Loucy (cell line): ENCODE results near the gene HDLBP.
"Not testable (repeated sequence)": the region's sequence is repeated elsewhere in the genome, so short reads cannot be mapped to it uniquely, and the experiment has no call there.

Source experiments
- H2AFZ ChIP-seq: fragments of 200-600 bp; sonication (generic); 2 replicates; pipeline ENCODE4 v1.6.0; 2016; ENCODE audit warnings: antibody characterized with exemption, mild to moderate bottlenecking, low read length, moderate library complexity
- H3F3A ChIP-seq: fragments of 200-600 bp; 2 replicates; pipeline ENCODE4 v1.6.0; 2016; ENCODE audit warnings: antibody characterized with exemption, low read depth, mild to moderate bottlenecking
- H3K27me3 ChIP-seq: fragments of 200-600 bp; sonication (generic); 2 replicates; pipeline ENCODE4 v1.6.1; 2014; ENCODE audit warnings: low read length, mild to moderate bottlenecking; ENCODE audit not compliant: insufficient read depth, poor library complexity, severe bottlenecking
- H3K36me3 ChIP-seq: fragments of 200-600 bp; sonication (generic); 2 replicates; pipeline ENCODE4 v1.6.1; 2016; ENCODE audit warnings: low read length; ENCODE audit not compliant: insufficient read depth
- H3K4me1 ChIP-seq: fragments of 200-600 bp; sonication (generic); 2 replicates; pipeline ENCODE4 v1.5.1; 2014; ENCODE audit warnings: low read length, mild to moderate bottlenecking; ENCODE audit not compliant: insufficient read depth, poor library complexity, severe bottlenecking
- H3K4me2 ChIP-seq: fragments of 200-600 bp; sonication (generic); 2 replicates; pipeline ENCODE4 v1.6.0; 2014; ENCODE audit warnings: antibody characterized with exemption, low read length, low read depth, mild to moderate bottlenecking; ENCODE audit not compliant: poor library complexity, severe bottlenecking
- H3K4me3 ChIP-seq: fragments of 200-600 bp; sonication (generic); 2 replicates; pipeline ENCODE4 v1.5.1; 2014; ENCODE audit warnings: low read length, mild to moderate bottlenecking, mixed read lengths; ENCODE audit not compliant: poor library complexity, severe bottlenecking
- H3K79me2 ChIP-seq: fragments of 200-600 bp; sonication (generic); 2 replicates; pipeline ENCODE4 v1.6.1; 2014; ENCODE audit warnings: low read length; ENCODE audit not compliant: insufficient read depth
- H3K9ac ChIP-seq: fragments of 200-600 bp; sonication (generic); 2 replicates; pipeline ENCODE4 v1.6.0; 2014; ENCODE audit warnings: mild to moderate bottlenecking, low read depth, low read length, moderate library complexity; ENCODE audit not compliant: poor library complexity, severe bottlenecking
- H3K9me2 ChIP-seq: fragments of 200-600 bp; sonication (generic); replicated peaks from 2 replicates; pipeline ENCODE4 v1.6.1; 2016; ENCODE audit warnings: low read depth, low read length, mixed read lengths
- H3K9me3 ChIP-seq: fragments of 200-600 bp; sonication (generic); 2 replicates; pipeline ENCODE4 v1.6.1; 2014; ENCODE audit warnings: mild to moderate bottlenecking, antibody characterized with exemption, low read length, low read depth; ENCODE audit not compliant: insufficient read depth
- H4K20me1 ChIP-seq: fragments of 200-600 bp; sonication (generic); 2 replicates; pipeline ENCODE4 v1.6.0; 2014; ENCODE audit warnings: antibody characterized with exemption, low read length, mild to moderate bottlenecking; ENCODE audit not compliant: insufficient read depth, poor library complexity, severe bottlenecking
- CTCF ChIP-seq: fragments of 200-600 bp; sonication (generic); conservative IDR thresholded peaks from 2 replicates; pipeline ENCODE4 v1.5.1; 2014; ENCODE audit warnings: mild to moderate bottlenecking, antibody characterized with exemption, low read length
- EZH2phosphoT487 ChIP-seq: fragments of 200-600 bp; IDR thresholded peaks from 2 replicates; pipeline ENCODE4 v1.6.1; 2018; ENCODE audit warnings: antibody characterized with exemption, mild to moderate bottlenecking, moderate library complexity, borderline replicate concordance

The HDLBP gene

GRCh38 chr2:241296767-241297166, 18.7 kb downstream of the HDLBP start:
- Histone ChIP-seq H4K20me1 (peaks cover 13% of the 10 kb centered on the region), H3K4me2 (no peak overlapping the region), H3K4me1 (peaks cover 36% of the 10 kb centered on the region)

GRCh38 chr2:241295326-241296095, 20.0 kb downstream of the HDLBP start:
- no peaks in the 10 kb centered on the region for H3K9me2 ChIP-seq
- peaks cover 10% of the 10 kb centered on the region; the same call in 1 of the 2 replicates for H3K36me3 ChIP-seq
- peaks cover 45% of the 10 kb centered on the region for H3K4me1 ChIP-seq
- no peak overlapping the region for H2AFZ ChIP-seq
- H3K9me3 ChIP-seq, result no peaks in the 10 kb centered on the region
- peaks cover 14% of the 10 kb centered on the region for H4K20me1 ChIP-seq
- H3K4me2 ChIP-seq, result no peak overlapping the region
- no peaks in the 10 kb centered on the region for H3K27me3 ChIP-seq
- H3K4me3 ChIP-seq, result no peak overlapping the region
- H3K79me2 ChIP-seq, result peaks cover 85% of the 10 kb centered on the region
- TF ChIP-seq EZH2phosphoT487, result no peak
- no peak for TF ChIP-seq CTCF
- no peak overlapping the region for H3K9ac ChIP-seq
- peaks cover 8% of the 10 kb centered on the region; the same call in 1 of the 2 replicates for H3F3A ChIP-seq

More at GRCh38 chr2:241296767-241297166, 18.7 kb downstream of the HDLBP start:
- no peak for TF ChIP-seq EZH2phosphoT487
- TF ChIP-seq CTCF, result no peak
- H3K27me3 ChIP-seq, result no peaks in the 10 kb centered on the region
- H2AFZ ChIP-seq, result no peak overlapping the region
- H3K9me3 ChIP-seq, result no peaks in the 10 kb centered on the region
- H3K9ac ChIP-seq, result no peak overlapping the region
- H3K79me2 ChIP-seq, result peaks cover 82% of the 10 kb centered on the region
- peaks cover 10% of the 10 kb centered on the region; the same call in 1 of the 2 replicates for H3K36me3 ChIP-seq
- H3K9me2 ChIP-seq, result no peaks in the 10 kb centered on the region
- peaks cover 4% of the 10 kb centered on the region; the same call in 1 of the 2 replicates for H3F3A ChIP-seq
- no peak overlapping the region for H3K4me3 ChIP-seq

GRCh38 chr2:241293378-241293797, 22.1 kb downstream of the HDLBP start:
- peaks cover 90% of the 10 kb centered on the region for H3K79me2 ChIP-seq
- H2AFZ ChIP-seq, H3K4me2 ChIP-seq, H3F3A ChIP-seq, H3K9me3 ChIP-seq, H3K27me3 ChIP-seq, H3K9ac ChIP-seq, H3K4me3 ChIP-seq, H3K9me2 ChIP-seq: not testable (repeated sequence)
- peaks cover 13% of the 10 kb centered on the region for H4K20me1 ChIP-seq
- peaks cover 10% of the 10 kb centered on the region; the same call in 1 of the 2 replicates for H3K36me3 ChIP-seq
- peaks cover 32% of the 10 kb centered on the region for H3K4me1 ChIP-seq
